Activated CD4-positive, alpha-beta T cell treated with anti-CD3 and anti-CD28 coated beads, Interleukin-2, amount 50 U/mL, for 4 hours (primary cell): ENCODE data around the gene UPP2.

Experiments used
- DNase-seq, 2 experiments: peaks; one replicate each; pipeline ENCODE4 v3.0.0-alpha.2; 2020

Gene UPP2

DNA sequence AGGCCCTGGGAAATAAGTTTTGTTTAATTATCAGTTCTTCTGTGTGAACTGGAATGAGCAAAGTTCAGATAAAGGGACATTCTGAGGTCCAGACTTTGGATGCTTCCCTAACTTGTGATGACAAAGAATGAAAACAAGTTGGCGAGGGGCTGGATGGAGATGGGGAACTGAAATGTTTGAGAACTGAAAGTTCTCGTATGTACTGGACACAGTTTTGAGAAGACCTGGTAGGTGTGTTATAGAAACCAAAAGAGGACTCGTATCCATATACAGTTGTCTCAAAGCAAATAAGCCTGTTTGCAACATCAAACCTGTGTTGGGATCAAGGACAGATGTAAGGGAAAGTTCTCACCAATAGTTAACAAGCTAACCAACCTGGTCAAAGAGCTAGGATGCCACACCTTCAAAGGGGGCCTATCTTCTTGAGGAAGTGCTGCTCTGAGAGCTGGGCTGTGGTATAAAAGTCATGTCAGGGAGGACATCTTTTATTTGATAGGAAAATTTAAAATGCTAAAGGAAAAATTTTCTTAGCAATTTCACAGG, at the start of gene UPP2:
Gene UPP2 (plus strand): TSS at position 493 of the 543 bp plus-strand sequence. CDS start 188 bp downstream, outside the sequence.
- no peak for DNase-seq

DNA sequence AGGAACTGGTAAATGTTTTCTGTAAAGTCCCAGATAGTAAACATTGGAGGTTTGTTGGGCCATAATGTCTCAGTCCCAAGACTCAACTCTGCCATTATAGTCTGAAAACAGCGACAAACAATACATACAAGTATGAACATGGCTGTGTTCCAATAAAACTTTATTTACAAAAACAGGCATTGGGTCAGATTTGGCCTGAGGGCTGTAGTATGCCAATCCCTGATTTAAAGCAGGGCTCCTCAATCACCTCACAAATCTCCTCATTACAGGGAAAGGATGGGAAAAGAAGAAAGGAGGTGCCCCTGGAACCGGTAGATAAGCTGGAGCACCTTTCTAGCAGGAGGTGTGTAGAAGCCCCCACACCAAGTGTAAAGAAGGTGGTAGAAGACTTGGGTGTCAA, 48.9 kb upstream of the UPP2 start:
- DNase-seq, result no peak

DNA sequence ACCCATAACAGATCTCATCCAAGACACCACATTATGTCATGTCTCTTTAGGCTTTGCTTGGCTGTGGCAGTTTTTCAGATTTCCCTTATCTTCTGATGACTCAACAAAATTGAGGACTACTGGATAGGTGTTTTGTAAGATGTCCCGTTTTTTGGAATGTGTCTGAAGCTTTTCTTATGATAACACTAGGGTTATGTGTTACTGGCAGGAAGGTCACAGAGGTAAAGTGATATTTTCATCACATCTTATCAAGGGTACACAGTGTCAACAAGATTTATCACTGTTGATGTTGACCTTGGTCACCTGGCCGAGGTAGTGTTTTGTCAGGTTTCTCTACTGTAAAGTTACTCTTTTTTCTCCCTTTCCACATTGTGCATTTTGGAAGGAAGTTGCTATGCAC, 44.8 kb upstream of the UPP2 start:
- no peak for DNase-seq

DNA sequence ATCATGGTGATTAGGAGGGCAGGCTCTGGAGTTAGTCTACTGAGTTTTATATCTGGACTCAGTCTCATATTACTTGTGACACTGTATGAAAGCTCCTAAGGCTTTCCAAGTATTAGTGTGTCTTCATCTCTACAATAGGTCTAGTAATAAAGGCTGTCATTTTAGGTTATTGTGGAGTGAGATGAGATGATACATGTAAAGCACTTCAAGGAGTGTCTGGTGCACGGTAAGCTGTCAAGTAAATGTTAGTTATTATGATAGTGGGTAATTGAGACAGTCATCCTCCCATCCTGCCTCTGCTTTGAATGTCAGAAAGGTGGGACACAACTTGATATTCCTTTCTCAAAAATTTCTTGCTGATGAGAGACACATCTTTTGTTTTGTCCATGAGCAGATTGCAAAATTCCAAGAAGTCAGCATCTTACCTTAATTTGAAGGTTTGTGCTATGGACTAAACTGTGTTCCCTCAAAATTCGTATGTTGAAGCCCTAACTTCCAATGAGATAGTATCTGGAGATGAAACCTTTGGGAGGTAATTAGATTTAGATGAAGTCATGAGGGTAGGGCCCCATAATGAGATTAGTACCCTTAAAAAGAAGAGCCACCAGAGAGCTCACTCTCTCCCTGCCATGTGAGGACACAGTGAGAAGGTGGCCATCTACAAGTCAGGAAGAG, 41.4 kb upstream of the UPP2 start:
- no peak for DNase-seq

DNA sequence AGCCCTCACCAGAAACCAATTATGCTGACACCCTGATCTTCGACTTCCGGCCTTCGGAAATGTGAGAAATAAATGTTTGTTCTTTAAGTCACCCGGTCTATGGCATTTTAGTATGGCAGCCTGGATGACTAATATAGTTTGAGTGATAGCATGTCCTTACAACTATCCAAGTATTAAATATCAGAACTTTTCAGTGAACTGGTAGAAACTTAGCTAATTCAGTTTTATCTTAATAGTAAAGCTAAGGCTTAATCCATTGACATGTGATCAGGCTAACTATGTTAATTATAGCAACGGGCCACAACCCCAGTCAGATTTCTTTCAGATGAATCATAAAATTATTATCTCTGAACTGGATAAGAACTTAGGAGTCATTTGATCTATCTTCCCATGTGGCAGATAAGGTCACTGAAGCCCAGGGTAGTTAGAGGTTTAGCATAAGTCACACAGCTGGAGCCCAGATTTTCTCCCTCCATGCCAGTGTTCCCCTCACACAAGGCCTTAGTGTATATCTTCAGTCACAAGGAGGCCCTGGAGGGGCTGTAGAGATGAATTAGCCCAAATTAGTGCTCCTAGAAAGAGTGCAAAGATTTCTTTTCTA, 40.7 kb upstream of the UPP2 start:
- DNase-seq, result no peak

DNA sequence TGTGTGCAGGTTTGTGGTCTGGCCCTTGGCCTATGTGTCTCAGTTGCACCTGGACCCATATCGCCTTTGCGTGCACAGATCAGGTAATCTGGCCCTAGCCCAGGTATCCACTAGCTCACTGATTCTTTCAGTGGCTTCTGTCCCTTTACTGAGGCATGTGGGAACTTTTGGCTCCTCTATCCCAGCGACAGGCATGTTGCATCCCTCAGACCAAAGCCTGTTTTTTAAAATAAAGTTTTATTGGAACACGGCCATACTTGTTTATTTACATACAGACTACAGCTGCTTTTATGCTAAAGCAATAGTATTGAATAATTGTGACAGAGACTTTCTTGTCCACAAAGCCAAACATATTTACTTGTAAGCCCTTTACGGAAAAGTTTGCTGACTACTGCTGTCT, 39.9 kb upstream of the UPP2 start:
- no peak for DNase-seq

GRCh38 chr2:158066046-158066713, 35.5 kb upstream of the UPP2 start:
- no peak for DNase-seq

DNA sequence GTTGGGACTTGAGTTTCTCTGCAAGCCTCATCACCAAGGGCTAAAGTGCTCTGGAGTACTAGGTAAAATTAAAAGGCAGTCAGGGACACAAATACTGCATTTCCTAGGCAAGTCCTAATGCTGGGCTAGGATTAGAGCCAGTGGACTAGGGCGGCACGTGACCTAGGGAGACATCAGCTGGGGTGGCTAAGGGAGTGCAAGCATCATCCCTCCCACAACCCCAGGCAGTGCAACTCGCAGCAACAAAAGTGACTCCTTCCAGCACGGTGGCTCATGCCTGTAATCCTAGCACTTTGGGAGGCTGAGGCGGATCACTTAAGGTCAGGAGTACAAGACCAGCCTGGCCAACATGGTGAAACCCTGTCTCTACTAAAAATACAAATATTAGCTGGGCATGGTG, 30.7 kb upstream of the UPP2 start:
- no peak for DNase-seq

GRCh38 chr2:158072361-158072760, 29.3 kb upstream of the UPP2 start:
- no peak for DNase-seq

DNA sequence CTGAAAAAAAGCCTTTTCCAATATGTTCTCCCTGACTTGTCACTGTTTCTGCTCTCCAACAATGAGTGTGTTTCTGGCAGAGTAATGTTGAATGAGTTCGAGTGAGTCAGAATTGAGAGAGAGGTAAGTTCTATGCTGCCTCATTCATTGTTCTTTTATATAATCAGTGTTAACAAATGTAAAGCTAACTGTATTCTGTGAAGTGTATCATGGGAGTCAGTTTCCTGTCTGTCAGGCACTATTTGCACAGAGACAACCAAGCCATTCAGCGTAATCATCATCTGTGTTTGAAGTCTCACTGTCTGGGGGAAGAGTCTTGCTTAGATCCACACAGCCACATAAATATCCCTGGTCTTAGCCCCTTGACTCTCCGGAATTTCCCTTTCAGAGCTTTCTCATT, 22.0 kb upstream of the UPP2 start:
- no peak for DNase-seq

DNA sequence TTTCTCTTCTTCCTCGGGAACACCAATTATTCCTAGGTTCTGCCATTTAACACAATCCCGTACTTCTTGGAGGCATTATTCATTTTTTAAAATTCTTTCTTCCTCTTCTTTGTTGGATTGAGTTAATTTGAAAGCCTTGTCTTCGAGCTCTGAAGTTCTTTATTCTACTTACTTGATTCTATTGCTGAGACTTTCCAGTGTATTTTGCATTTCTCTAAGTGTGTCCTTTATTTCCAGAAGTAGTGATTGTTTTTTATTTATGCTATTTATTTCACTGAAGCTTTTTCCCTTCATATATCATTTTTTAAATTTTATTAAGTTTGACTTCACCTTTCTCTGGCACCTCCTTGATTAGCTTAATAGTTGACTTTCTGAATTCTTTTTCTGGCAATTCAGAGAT, 13.6 kb upstream of the UPP2 start:
- DNase-seq, result no peak

GRCh38 chr2:158089322-158089721, 12.4 kb upstream of the UPP2 start:
- DNase-seq, result no peak

- no peak for DNase-seq
Measured at GRCh38 chr2:158091647-158092046, 10.0 kb upstream of the UPP2 start.

GRCh38 chr2:158094487-158095092, 7.1 kb upstream of the UPP2 start:
- no peak for DNase-seq

GRCh38 chr2:158095269-158095668, 6.4 kb upstream of the UPP2 start:
- DNase-seq, result no peak

GRCh38 chr2:158095912-158096311, 5.8 kb upstream of the UPP2 start:
- DNase-seq, result no peak

- no peak for DNase-seq
Measured at GRCh38 chr2:158097481-158097880, 4.2 kb upstream of the UPP2 start.

DNA sequence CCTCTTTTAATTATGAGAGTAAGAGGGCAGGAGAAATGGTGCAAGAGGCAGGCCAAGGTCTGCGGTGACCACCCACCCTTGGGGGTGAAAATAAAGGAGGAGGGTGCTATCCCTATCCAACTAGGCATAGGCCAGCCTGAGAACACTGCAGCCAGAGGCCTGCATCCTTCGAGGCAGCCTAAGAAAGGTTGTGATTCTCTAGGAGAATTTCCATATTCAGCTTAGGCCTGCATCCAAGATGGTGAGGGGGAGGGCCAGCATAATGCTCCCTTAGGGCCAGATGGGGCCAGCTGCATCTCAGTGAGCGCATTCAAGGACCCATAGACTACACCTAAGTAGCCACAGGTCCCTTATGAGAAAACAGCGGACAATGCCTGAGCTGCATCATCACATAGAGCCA, 3.5 kb upstream of the UPP2 start:
- no peak for DNase-seq

GRCh38 chr2:158099716-158100115, 2.0 kb upstream of the UPP2 start:
- DNase-seq, result no peak

DNA sequence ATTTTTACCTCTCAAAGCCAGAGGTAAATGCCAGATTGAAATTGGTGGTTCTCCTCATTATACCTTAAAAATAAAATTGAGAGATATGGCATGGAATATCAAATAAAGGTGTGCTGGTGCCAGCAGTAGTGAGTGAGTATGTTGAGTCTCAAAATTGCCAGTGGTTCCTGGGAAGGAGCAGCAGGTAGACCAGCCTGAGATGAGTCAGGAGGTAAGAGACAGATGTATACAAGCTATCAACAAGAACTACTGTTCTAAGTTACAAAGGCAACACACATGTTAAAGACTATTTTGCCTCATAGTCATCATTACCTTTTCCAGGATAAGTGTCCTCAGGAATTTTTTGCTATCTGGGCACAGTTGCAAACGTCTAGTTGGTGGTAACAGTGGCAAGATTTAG, 1.3 kb upstream of the UPP2 start:
- DNase-seq, result no peak

DNA sequence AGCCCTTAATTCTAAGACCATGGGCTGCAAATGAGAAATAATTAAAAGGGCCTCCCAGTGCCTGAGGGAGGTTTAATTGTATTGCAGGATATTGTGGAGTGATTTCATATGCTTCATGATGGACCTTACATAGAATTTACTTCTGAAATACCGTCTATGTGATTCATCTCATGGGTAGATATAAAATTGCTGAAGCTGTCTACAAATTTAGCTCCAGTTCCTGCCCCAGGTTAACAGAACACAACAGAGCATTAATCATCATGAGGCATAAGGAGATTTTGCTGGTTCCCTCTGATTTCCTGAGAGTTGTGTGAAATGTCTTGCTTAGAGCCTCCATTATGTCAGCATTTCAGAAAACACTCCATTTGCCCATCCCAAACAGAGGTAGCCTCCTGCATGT, 770 bp downstream of the UPP2 start:
- no peak for DNase-seq

- DNase-seq, result no peak
Measured at GRCh38 chr2:158103411-158104012, 1.8 kb downstream of the UPP2 start.

- no peak for DNase-seq
Measured at GRCh38 chr2:158104903-158105302, 3.2 kb downstream of the UPP2 start.
